PFSK-1 (cell line): ENCODE results near the gene LYRM2.

ENCODE experiments used
- POLR2AphosphoS5 ChIP-seq: IDR thresholded peaks from 2 replicates; pipeline ENCODE4 v1.6.1; 2012; ENCODE audit warnings: low read depth, mild to moderate bottlenecking, control low read depth, low read length, moderate library complexity
- SIN3A ChIP-seq: IDR thresholded peaks from 2 replicates; pipeline ENCODE4 v1.6.1; 2012; ENCODE audit warnings: mild to moderate bottlenecking, low read length, moderate library complexity, borderline replicate concordance; ENCODE audit not compliant: insufficient read depth
- TAF1 ChIP-seq: IDR thresholded peaks from 2 replicates; pipeline ENCODE4 v1.6.1; 2012; ENCODE audit warnings: low read length, control low read depth, borderline replicate concordance; ENCODE audit not compliant: insufficient read depth

DNA sequence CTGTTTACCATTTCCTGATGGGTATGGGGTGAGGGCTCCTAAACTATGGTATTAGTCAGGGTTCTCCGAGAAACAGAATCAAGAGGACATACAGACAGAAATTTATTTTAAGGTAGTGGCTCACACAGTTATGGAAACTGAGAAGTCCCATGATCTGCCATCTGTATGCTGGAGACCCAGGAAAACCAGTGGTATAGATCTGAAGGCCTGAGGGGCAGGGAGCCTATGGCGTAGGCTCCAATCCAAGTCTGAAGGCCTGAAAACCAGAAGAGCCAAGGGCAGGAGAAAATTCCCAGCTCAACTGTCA lies 112.0 kb downstream of the LYRM2 start:
- TF ChIP-seq SIN3A (no peak), POLR2AphosphoS5 (no peak), TAF1 (no peak)
